Measurements from ENCODE around the gene UST. TPM values are rescaled to one million over a fixed set of nuclear protein-coding genes. Genes with fewer than 3 reads are reported as not detected.

Gene UST
- total and polyA plus RNA-seq, 4 donors, result 0.24 to 2.7 (median 0.87) TPM

DNA sequence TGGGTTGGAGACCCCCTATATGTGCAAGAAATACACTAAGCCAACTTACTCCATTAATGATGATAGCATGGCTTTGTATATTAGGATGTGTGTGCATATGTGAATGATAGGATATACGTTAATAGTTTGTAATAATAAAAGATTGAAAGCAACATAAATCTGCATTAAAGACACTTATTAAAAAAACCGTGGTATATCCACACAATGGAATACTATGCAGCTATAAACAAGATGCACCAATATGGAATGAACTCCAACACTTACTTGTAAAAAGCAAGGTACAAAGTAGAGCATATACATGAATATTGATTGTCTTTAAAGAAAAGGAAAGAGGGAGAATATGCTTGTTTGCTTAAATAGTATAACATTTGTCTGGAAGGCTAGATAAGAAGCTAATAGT lies 68.0 kb downstream of the UST start:
- TF ChIP-seq, protein P1, sequence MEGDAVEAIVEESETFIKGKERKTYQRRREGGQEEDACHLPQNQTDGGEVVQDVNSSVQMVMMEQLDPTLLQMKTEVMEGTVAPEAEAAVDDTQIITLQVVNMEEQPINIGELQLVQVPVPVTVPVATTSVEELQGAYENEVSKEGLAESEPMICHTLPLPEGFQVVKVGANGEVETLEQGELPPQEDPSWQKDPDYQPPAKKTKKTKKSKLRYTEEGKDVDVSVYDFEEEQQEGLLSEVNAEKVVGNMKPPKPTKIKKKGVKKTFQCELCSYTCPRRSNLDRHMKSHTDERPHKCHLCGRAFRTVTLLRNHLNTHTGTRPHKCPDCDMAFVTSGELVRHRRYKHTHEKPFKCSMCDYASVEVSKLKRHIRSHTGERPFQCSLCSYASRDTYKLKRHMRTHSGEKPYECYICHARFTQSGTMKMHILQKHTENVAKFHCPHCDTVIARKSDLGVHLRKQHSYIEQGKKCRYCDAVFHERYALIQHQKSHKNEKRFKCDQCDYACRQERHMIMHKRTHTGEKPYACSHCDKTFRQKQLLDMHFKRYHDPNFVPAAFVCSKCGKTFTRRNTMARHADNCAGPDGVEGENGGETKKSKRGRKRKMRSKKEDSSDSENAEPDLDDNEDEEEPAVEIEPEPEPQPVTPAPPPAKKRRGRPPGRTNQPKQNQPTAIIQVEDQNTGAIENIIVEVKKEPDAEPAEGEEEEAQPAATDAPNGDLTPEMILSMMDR (IDR thresholded peaks at IDR 0.05; ENCODE audit: low read depth, low read length, missing input control), result no peak
- TF ChIP-seq FOXA1 (IDR thresholded peaks at IDR 0.05) (no peak), SP1 (IDR thresholded peaks at IDR 0.05) (no peak), JUND (IDR thresholded peaks at IDR 0.05) (no peak), NR2F2 (IDR thresholded peaks at IDR 0.05) (no peak), ZBTB33 (IDR thresholded peaks at IDR 0.05) (no peak), RAD21 (IDR thresholded peaks at IDR 0.05) (no peak), HNF4A (conservative IDR thresholded peaks at IDR 0.05) (no peak), EGR1 (IDR thresholded peaks at IDR 0.05; ENCODE audit: low read depth in 2 of 2) (no peak), FOXA2 (IDR thresholded peaks at IDR 0.05) (no peak), YY1 (IDR thresholded peaks at IDR 0.05) (no peak), REST (IDR thresholded peaks at IDR 0.05) (no peak), GABPA (IDR thresholded peaks at IDR 0.05 in 1 of 2, conservative IDR thresholded peaks at IDR 0.05 in 1 of 2) (no peak)
- TF ChIP-seq, protein P2, sequence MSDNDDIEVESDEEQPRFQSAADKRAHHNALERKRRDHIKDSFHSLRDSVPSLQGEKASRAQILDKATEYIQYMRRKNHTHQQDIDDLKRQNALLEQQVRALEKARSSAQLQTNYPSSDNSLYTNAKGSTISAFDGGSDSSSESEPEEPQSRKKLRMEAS (IDR thresholded peaks at IDR 0.05), result no peak
- WGBS, result 92% methylated on average over 2 of the region's 2 CpGs
- H3K9me3 ChIP-seq (ENCODE audit: control insufficient read depth in 4 of 4, low read length in 3 of 4), result no peaks in the 10 kb centered on the region
- no peak for DNase-seq (ENCODE audit: low spot score)
- no peak overlapping the region for H3K27ac ChIP-seq (ENCODE audit: low read depth in 1 of 2, low read length in 2 of 2)
- no peak overlapping the region for H3K9ac ChIP-seq (ENCODE audit: low read depth in 1 of 2, low read length in 2 of 2)
- H3K4me1 ChIP-seq (ENCODE audit: control insufficient read depth in 4 of 4, insufficient read depth in 4 of 4, low read length in 3 of 4), result peaks cover 0 to 6% (median 0%) of the 10 kb centered on the region in 4 donors
- H3K4me3 ChIP-seq (ENCODE audit: low read depth in 1 of 3, low read length in 3 of 3), result no peak overlapping the region
- H3K27me3 ChIP-seq (ENCODE audit: control insufficient read depth in 4 of 4, insufficient read depth in 4 of 4, low read length in 3 of 4), result peaks cover 0 to 2% (median 0%) of the 10 kb centered on the region in 4 donors
- H3K36me3 ChIP-seq (ENCODE audit: control insufficient read depth in 4 of 4, insufficient read depth in 3 of 4, low read depth in 1 of 4, low read length in 3 of 4), result no peaks in the 10 kb centered on the region

- Histone ChIP-seq H3K9me3 (ENCODE audit: control insufficient read depth in 4 of 4, low read length in 3 of 4) (no peaks in the 10 kb centered on the region), H3K4me3 (ENCODE audit: low read depth in 1 of 3, low read length in 3 of 3) (no peak overlapping the region), H3K27me3 (ENCODE audit: control insufficient read depth in 4 of 4, insufficient read depth in 4 of 4, low read length in 3 of 4) (peaks cover 0 to 2% (median 0%) of the 10 kb centered on the region in 4 donors), H3K36me3 (ENCODE audit: control insufficient read depth in 4 of 4, insufficient read depth in 3 of 4, low read depth in 1 of 4, low read length in 3 of 4) (no peaks in the 10 kb centered on the region), H3K9ac (ENCODE audit: low read depth in 1 of 2, low read length in 2 of 2) (no peak overlapping the region), H3K4me1 (ENCODE audit: control insufficient read depth in 4 of 4, insufficient read depth in 4 of 4, low read length in 3 of 4) (peaks cover 0 to 6% (median 0%) of the 10 kb centered on the region in 4 donors), H3K27ac (ENCODE audit: low read depth in 1 of 2, low read length in 2 of 2) (no peak overlapping the region)
- DNase-seq (ENCODE audit: low spot score), result no peak
- TF ChIP-seq EGR1 (IDR thresholded peaks at IDR 0.05; ENCODE audit: low read depth in 2 of 2) (no peak), REST (IDR thresholded peaks at IDR 0.05) (no peak), YY1 (IDR thresholded peaks at IDR 0.05) (no peak)
These were observed 69.3 kb downstream of the UST start for GRCh38 chr6:148816117-148816516.
